ENCODE results near the gene WDR64. TPM values are rescaled to one million over a fixed set of nuclear protein-coding genes. Genes with fewer than 3 reads are reported as not detected.

The WDR64 gene
- total and polyA plus RNA-seq, 2 of the 13 experiments (the other 11 are each of a cell fraction or from before 2014, with no cell fraction given): not detected

DNA sequence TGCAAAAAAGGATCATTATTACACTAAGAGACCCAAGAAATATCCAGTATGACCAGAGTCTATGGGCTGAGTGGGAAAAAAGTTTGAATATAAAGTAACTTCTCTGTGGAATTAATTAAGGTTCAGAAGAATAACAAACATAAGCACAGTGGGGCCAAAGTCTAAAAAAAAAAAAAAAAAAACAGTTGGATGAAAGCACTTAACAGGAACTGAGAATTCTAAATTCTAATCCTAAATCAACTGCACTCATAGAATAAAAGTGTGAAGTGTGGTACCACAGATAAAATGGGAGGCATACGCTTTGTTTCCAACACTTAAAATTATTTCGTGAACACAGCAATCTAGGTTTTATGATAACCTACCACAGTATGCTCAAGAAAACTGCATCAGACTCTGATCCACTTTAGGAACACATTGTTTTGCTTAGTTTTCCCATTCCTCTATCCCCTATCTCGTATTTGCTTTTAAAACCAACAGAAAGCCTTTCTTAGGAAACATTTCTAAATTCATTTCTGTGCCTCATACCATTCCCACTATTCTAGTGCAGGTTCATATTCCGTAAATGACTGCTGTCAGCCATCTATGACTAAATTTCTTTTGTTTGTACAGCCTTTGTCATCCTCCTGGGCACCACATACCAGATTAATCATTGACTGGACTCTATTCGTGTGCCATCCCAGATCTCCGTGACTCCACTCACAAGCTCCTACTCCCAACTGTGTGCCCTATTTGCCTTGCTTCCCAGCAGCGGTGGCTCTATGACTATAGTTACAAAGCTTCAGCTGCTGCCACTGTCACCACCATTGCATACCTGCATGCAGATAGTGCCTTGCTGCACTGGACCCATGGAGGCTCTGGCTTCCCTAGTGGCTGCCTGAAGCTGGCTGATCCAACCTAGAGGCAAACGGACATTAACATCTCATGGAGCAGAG, 36.8 kb upstream of the WDR64 start (continued):
- TF ChIP-seq HMG20B (CRISPR knock-in tag; conservative IDR thresholded peaks at IDR 0.05): no peak
- TF ChIP-seq ASH2L (IDR thresholded peaks at IDR 0.05; ENCODE audit: insufficient read length, low read depth, low read length): peak; percentile 54
- TF ChIP-seq SP140L (CRISPR knock-in tag; IDR thresholded peaks at IDR 0.05; ENCODE audit: borderline replicate concordance): no peak
- 0 out of 2 replicates have a peak, but pooled peaks have one; percentile 34 for TF ChIP-seq MEIS1 (CRISPR knock-in tag; IDR thresholded peaks at IDR 0.05; ENCODE audit: borderline replicate concordance)
- TF ChIP-seq ZMYM3 (CRISPR knock-in tag; IDR thresholded peaks at IDR 0.05): no peak
- no peak for TF ChIP-seq TCF7 (IDR thresholded peaks at IDR 0.05; ENCODE audit: low read depth)
- no peak for TF ChIP-seq NFATC3 (CRISPR knock-in tag; IDR thresholded peaks at IDR 0.05)
- no peak for TF ChIP-seq CTCF (CRISPR knock-in tag; IDR thresholded peaks at IDR 0.05)
- TF ChIP-seq PBX2 (CRISPR knock-in tag; IDR thresholded peaks at IDR 0.05): no peak
- no peak for TF ChIP-seq AGO2 (optimal IDR thresholded peaks at IDR 0.05; ENCODE audit: low read depth, low read length)
- TF ChIP-seq FOXM1 (CRISPR knock-in tag; IDR thresholded peaks at IDR 0.05): no peak
- TF ChIP-seq, protein P1, sequence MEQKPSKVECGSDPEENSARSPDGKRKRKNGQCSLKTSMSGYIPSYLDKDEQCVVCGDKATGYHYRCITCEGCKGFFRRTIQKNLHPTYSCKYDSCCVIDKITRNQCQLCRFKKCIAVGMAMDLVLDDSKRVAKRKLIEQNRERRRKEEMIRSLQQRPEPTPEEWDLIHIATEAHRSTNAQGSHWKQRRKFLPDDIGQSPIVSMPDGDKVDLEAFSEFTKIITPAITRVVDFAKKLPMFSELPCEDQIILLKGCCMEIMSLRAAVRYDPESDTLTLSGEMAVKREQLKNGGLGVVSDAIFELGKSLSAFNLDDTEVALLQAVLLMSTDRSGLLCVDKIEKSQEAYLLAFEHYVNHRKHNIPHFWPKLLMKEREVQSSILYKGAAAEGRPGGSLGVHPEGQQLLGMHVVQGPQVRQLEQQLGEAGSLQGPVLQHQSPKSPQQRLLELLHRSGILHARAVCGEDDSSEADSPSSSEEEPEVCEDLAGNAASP (CRISPR knock-in tag; IDR thresholded peaks at IDR 0.05; ENCODE audit: borderline replicate concordance): no peak
- TF ChIP-seq, protein P2, sequence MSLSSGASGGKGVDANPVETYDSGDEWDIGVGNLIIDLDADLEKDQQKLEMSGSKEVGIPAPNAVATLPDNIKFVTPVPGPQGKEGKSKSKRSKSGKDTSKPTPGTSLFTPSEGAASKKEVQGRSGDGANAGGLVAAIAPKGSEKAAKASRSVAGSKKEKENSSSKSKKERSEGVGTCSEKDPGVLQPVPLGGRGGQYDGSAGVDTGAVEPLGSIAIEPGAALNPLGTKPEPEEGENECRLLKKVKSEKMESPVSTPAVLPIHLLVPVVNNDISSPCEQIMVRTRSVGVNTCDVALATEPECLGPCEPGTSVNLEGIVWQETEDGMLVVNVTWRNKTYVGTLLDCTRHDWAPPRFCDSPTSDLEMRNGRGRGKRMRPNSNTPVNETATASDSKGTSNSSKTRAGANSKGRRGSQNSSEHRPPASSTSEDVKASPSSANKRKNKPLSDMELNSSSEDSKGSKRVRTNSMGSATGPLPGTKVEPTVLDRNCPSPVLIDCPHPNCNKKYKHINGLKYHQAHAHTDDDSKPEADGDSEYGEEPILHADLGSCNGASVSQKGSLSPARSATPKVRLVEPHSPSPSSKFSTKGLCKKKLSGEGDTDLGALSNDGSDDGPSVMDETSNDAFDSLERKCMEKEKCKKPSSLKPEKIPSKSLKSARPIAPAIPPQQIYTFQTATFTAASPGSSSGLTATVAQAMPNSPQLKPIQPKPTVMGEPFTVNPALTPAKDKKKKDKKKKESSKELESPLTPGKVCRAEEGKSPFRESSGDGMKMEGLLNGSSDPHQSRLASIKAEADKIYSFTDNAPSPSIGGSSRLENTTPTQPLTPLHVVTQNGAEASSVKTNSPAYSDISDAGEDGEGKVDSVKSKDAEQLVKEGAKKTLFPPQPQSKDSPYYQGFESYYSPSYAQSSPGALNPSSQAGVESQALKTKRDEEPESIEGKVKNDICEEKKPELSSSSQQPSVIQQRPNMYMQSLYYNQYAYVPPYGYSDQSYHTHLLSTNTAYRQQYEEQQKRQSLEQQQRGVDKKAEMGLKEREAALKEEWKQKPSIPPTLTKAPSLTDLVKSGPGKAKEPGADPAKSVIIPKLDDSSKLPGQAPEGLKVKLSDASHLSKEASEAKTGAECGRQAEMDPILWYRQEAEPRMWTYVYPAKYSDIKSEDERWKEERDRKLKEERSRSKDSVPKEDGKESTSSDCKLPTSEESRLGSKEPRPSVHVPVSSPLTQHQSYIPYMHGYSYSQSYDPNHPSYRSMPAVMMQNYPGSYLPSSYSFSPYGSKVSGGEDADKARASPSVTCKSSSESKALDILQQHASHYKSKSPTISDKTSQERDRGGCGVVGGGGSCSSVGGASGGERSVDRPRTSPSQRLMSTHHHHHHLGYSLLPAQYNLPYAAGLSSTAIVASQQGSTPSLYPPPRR (CRISPR knock-in tag; IDR thresholded peaks at IDR 0.05; ENCODE audit: borderline replicate concordance): no peak
- no peak for TF ChIP-seq RARA (CRISPR knock-in tag; IDR thresholded peaks at IDR 0.05)
- no peak for TF ChIP-seq TSC22D2 (CRISPR knock-in tag; IDR thresholded peaks at IDR 0.05; ENCODE audit: borderline replicate concordance)
- no peak for TF ChIP-seq YEATS4 (CRISPR knock-in tag; IDR thresholded peaks at IDR 0.05; ENCODE audit: borderline replicate concordance)
- TF ChIP-seq CCAR2 (optimal IDR thresholded peaks at IDR 0.05; ENCODE audit: low read depth, low read length): no peak
